Activated CD4-positive, alpha-beta T cell treated with anti-CD3 and anti-CD28 coated beads for 36 hours (primary cell): ENCODE data around the gene CRYBB2. TPM values are rescaled to one million over a fixed set of nuclear protein-coding genes. Genes with fewer than 3 reads are reported as not detected.
A peak's percentile ranks its signal among the peaks of the same experiment; 100 is the strongest.
"Not testable (repeated sequence)": the region's sequence is repeated elsewhere in the genome, so short reads cannot be mapped to it uniquely, and the experiment has no call there.

ENCODE experiments used
- ATAC-seq: fragments of 200-7000 bp; cut with Tn5 transposase; one replicate; pipeline ENCODE4 v1.10.0; 2021; ENCODE audit warnings: mild to moderate bottlenecking, moderate library complexity
- CTCF ChIA-PET: fragments of 350-600 bp; sonication (Branson Sonifier 250); formaldehyde crosslinking; loops from one replicate; lab custom pipeline; 2021; ENCODE audit warnings: antibody characterized with exemption; lab: Charles Lee
- POLR2A ChIA-PET: fragments of 350-600 bp; sonication (Branson Sonifier 250); formaldehyde crosslinking; loops from one replicate; lab custom pipeline; 2021; ENCODE audit warnings: antibody characterized with exemption, inconsistent platforms; lab: Charles Lee
- DNase-seq: peaks from one replicate; pipeline ENCODE4 v3.0.0-alpha.2; 2020
- H3K27ac Mint-ChIP-seq: one replicate; pipeline ENCODE4 v1.8.0; 2021; ENCODE audit warnings: mixed read lengths
- H3K27me3 Mint-ChIP-seq: one replicate; pipeline ENCODE4 v1.8.0; 2021; ENCODE audit warnings: mixed read lengths
- H3K36me3 Mint-ChIP-seq: one replicate; pipeline ENCODE4 v1.8.0; 2021; ENCODE audit warnings: low read depth, mixed read lengths
- H3K4me1 Mint-ChIP-seq: one replicate; pipeline ENCODE4 v1.8.0; 2021; ENCODE audit warnings: mixed read lengths
- H3K4me3 Mint-ChIP-seq: one replicate; pipeline ENCODE4 v1.8.0; 2021; ENCODE audit warnings: mild to moderate bottlenecking, moderate library complexity, mixed read lengths
- H3K9me3 Mint-ChIP-seq: one replicate; pipeline ENCODE4 v1.8.0; 2021; ENCODE audit warnings: low read depth, mixed read lengths
- intact Hi-C, 2 experiments: fragments of 100-400 bp; cut with DNase I in 1 of 2; cut with micrococcal nuclease in 1 of 2; formaldehyde crosslinking; loops; one replicate each; pipeline versions ENCODE4 v1.14.2 to v1.15.1; 2022 to 2024; cut with DNase I, micrococcal nuclease
- total RNA-seq, 2 experiments: library from RNA; stranded (reverse); gene quantifications; one replicate each; pipeline ENCODE4 v1.2.3, GENCODE V29; 2021

The CRYBB2 gene
- total RNA-seq, 2 experiments from 2014 or later, result 0.23 to 0.30 TPM

GRCh38 chr22:25178869-25179631 is 40.4 kb upstream of the CRYBB2 start:
- peak; percentile 16 for DNase-seq
- H3K4me1 Mint-ChIP-seq, intact Hi-C loops, H3K4me3 Mint-ChIP-seq, H3K27me3 Mint-ChIP-seq, POLR2A ChIA-PET, H3K27ac Mint-ChIP-seq, H3K9me3 Mint-ChIP-seq: not testable (repeated sequence)
- peak; percentile 61 for ATAC-seq
- peaks cover 20% of the 10 kb centered on the region for H3K36me3 Mint-ChIP-seq
- CTCF ChIA-PET, result interaction anchor here (0.6 kb wide), 1 partner anchor 422 kb away, joined by 4 read pairs; no protein-coding TSS in a partner anchor

GRCh38 chr22:25182131-25183110 is 37.0 kb upstream of the CRYBB2 start:
- no peaks in the 10 kb centered on the region for H3K4me1 Mint-ChIP-seq

GRCh38 chr22:25183949-25184619 is 35.4 kb upstream of the CRYBB2 start:
- H3K4me1 Mint-ChIP-seq, result no peaks in the 10 kb centered on the region
- DNase-seq (no peak), ATAC-seq (no peak)
- peaks cover 9% of the 10 kb centered on the region for H3K9me3 Mint-ChIP-seq
- ChIA-PET POLR2A (no interaction called here), CTCF (interaction anchor here (0.6 kb wide), 1 partner anchor 1596 kb away, joined by 3 read pairs; no protein-coding TSS in a partner anchor)
- intact Hi-C loops, result no loop called here
- no peak overlapping the region for H3K27ac Mint-ChIP-seq
- no peak overlapping the region for H3K4me3 Mint-ChIP-seq
- H3K36me3 Mint-ChIP-seq, result peaks cover 15% of the 10 kb centered on the region
- H3K27me3 Mint-ChIP-seq, result no peaks in the 10 kb centered on the region

More at GRCh38 chr22:25182131-25183110, 37.0 kb upstream of the CRYBB2 start:
- ATAC-seq (no peak), DNase-seq (no peak)
- intact Hi-C loops, result no loop called here
- H3K27ac Mint-ChIP-seq, result no peak overlapping the region
- H3K4me3 Mint-ChIP-seq, result no peak overlapping the region
- peaks cover 17% of the 10 kb centered on the region for H3K36me3 Mint-ChIP-seq
- H3K27me3 Mint-ChIP-seq, result no peaks in the 10 kb centered on the region
- peaks cover 9% of the 10 kb centered on the region for H3K9me3 Mint-ChIP-seq
- POLR2A ChIA-PET, result interaction anchor here (0.6 kb wide), 1 partner anchor 84 kb away, joined by 3 read pairs; no protein-coding TSS in a partner anchor
- CTCF ChIA-PET, result interaction anchor here (0.6 kb wide), 1 partner anchor 10 kb away, joined by 4 read pairs; no protein-coding TSS in a partner anchor

GRCh38 chr22:25186140-25186539 is 33.3 kb upstream of the CRYBB2 start:
- ChIA-PET CTCF (interaction anchor here (1.3 kb wide), 1 partner anchor 16 kb away, joined by 4 read pairs; no protein-coding TSS in a partner anchor), POLR2A (no interaction called here)
- DNase-seq (no peak), ATAC-seq (no peak)
- intact Hi-C loops, result no loop called here
- no peak overlapping the region for H3K4me3 Mint-ChIP-seq
- H3K27ac Mint-ChIP-seq, result no peak overlapping the region
- H3K9me3 Mint-ChIP-seq, result no peaks in the 10 kb centered on the region
- H3K36me3 Mint-ChIP-seq, result peaks cover 7% of the 10 kb centered on the region
- no peaks in the 10 kb centered on the region for H3K4me1 Mint-ChIP-seq
- no peaks in the 10 kb centered on the region for H3K27me3 Mint-ChIP-seq

- no peak overlapping the region for H3K4me3 Mint-ChIP-seq
- no peaks in the 10 kb centered on the region for H3K27me3 Mint-ChIP-seq
- peak overlapping the region; percentile 8 for H3K27ac Mint-ChIP-seq
- CTCF ChIA-PET, result interaction anchor here (1.1 kb wide), 1 partner anchor 14 kb away, joined by 3 read pairs; no protein-coding TSS in a partner anchor
- intact Hi-C loops, result no loop called here
- no peak for DNase-seq
- peaks cover 5% of the 10 kb centered on the region for H3K36me3 Mint-ChIP-seq
- no peaks in the 10 kb centered on the region for H3K9me3 Mint-ChIP-seq
- POLR2A ChIA-PET, result no interaction called here
- H3K4me1 Mint-ChIP-seq, result no peaks in the 10 kb centered on the region
- no peak for ATAC-seq
Measured at GRCh38 chr22:25187469-25187868, 32.0 kb upstream of the CRYBB2 start.

- Mint-ChIP-seq H3K27ac (no peak overlapping the region), H3K27me3 (no peaks in the 10 kb centered on the region), H3K4me3 (no peak overlapping the region), H3K4me1 (no peaks in the 10 kb centered on the region), H3K9me3 (no peaks in the 10 kb centered on the region), H3K36me3 (peaks cover 7% of the 10 kb centered on the region)
- CTCF ChIA-PET, result interaction anchor here (0.7 to 2.2 kb wide), 3 partner anchors 10 to 11 kb away, joined by 4 to 6 read pairs (median 5); no protein-coding TSS in a partner anchor
- intact Hi-C loops, result no loop called here
- POLR2A ChIA-PET, result no interaction called here
- no peak for DNase-seq
- no peak for ATAC-seq
Measured at GRCh38 chr22:25192406-25192805, 27.0 kb upstream of the CRYBB2 start.

GRCh38 chr22:25193130-25193529 is 26.3 kb upstream of the CRYBB2 start:
- Mint-ChIP-seq H3K4me1 (no peaks in the 10 kb centered on the region), H3K27ac (no peak overlapping the region), H3K4me3 (no peak overlapping the region), H3K27me3 (no peaks in the 10 kb centered on the region), H3K9me3 (no peaks in the 10 kb centered on the region), H3K36me3 (peaks cover 7% of the 10 kb centered on the region)
- intact Hi-C loops, result no loop called here
- ATAC-seq (no peak), DNase-seq (no peak)
- ChIA-PET POLR2A (no interaction called here), CTCF (interaction anchor here (0.7 to 2.2 kb wide), 4 partner anchors 9 to 112 kb away, joined by 3 to 6 read pairs (median 4); no protein-coding TSS in a partner anchor)

- intact Hi-C loops, result no loop called here
- ChIA-PET CTCF (interaction anchor here (1.0 to 1.3 kb wide), 2 partner anchors 10 to 112 kb away, joined by 3 to 5 read pairs; no protein-coding TSS in a partner anchor), POLR2A (no interaction called here)
- Mint-ChIP-seq H3K36me3 (peaks cover 7% of the 10 kb centered on the region), H3K4me1 (no peaks in the 10 kb centered on the region), H3K9me3 (no peaks in the 10 kb centered on the region), H3K27ac (no peak overlapping the region), H3K27me3 (no peaks in the 10 kb centered on the region), H3K4me3 (no peak overlapping the region)
- DNase-seq (no peak), ATAC-seq (no peak)
Measured at GRCh38 chr22:25193548-25193947, 25.9 kb upstream of the CRYBB2 start.

GRCh38 chr22:25196326-25196725 is 23.1 kb upstream of the CRYBB2 start:
- Mint-ChIP-seq H3K36me3 (peaks cover 2% of the 10 kb centered on the region), H3K27me3 (no peaks in the 10 kb centered on the region), H3K4me3 (no peak overlapping the region), H3K4me1 (no peaks in the 10 kb centered on the region), H3K27ac (no peak overlapping the region), H3K9me3 (no peaks in the 10 kb centered on the region)
- no peak for DNase-seq
- intact Hi-C loops, result no loop called here
- CTCF ChIA-PET, result interaction anchor here (0.6 kb wide), 2 partner anchors 15 to 1559 kb away, joined by 3 read pairs; no protein-coding TSS in a partner anchor
- POLR2A ChIA-PET, result no interaction called here
- ATAC-seq, result no peak

- POLR2A ChIA-PET, result interaction anchor here (0.7 kb wide), 1 partner anchor 295 kb away, joined by 3 read pairs; no protein-coding TSS in a partner anchor
- Mint-ChIP-seq H3K36me3 (peaks cover 2% of the 10 kb centered on the region), H3K4me1 (no peaks in the 10 kb centered on the region), H3K27me3 (no peaks in the 10 kb centered on the region), H3K4me3 (no peak overlapping the region), H3K9me3 (no peaks in the 10 kb centered on the region), H3K27ac (no peak overlapping the region)
- intact Hi-C loops, result no loop called here
- DNase-seq (no peak), ATAC-seq (no peak)
- CTCF ChIA-PET, result interaction anchor here (1.0 kb wide), 1 partner anchor 116 kb away, joined by 3 read pairs; no protein-coding TSS in a partner anchor
Measured at GRCh38 chr22:25197340-25197739, 22.1 kb upstream of the CRYBB2 start.
